Ovary (tissue), 9 donors: ENCODE data around the gene CYCS. TPM values are rescaled to one million over a fixed set of nuclear protein-coding genes. Genes with fewer than 3 reads are reported as not detected.

ENCODE experiments used
- DNase-seq, 5 donors: peaks; one replicate each; pipeline ENCODE4 v3.0.0-alpha.2; 2019 to 2020
- H3K27ac ChIP-seq, 2 donors: fragments of 200-600 bp; one replicate each; pipeline versions ENCODE4 v1.5.1 to v1.8.0; 2019 to 2022
- H3K27me3 ChIP-seq: fragments of 200-600 bp; one replicate; pipeline ENCODE4 v1.8.0; 2022
- H3K36me3 ChIP-seq: fragments of 200-600 bp; sonication (generic); one replicate; pipeline ENCODE4 v1.5.1; 2019
- H3K4me1 ChIP-seq: one replicate; pipeline ENCODE4 v1.8.1; 2013; ENCODE audit warnings: mild to moderate bottlenecking, moderate library complexity; ENCODE audit not compliant: insufficient read depth
- H3K4me3 ChIP-seq: fragments of 200-600 bp; sonication (generic); one replicate; pipeline ENCODE4 v1.5.1; 2017
- H3K9me3 ChIP-seq, 2 donors: fragments of 200-600 bp in 1 of 2; sonication (generic) in 1 of 2; one replicate each; pipeline versions ENCODE4 v1.5.1 to v1.8.1; 2013 to 2019; ENCODE audit warnings: mild to moderate bottlenecking in 1 of 2, moderate library complexity in 1 of 2
- CTCF ChIP-seq, 3 donors: fragments of 450-650 bp in 2 of 3; fragments of 200-600 bp in 1 of 3; IDR thresholded peaks; one replicate each; pipeline versions ENCODE4 v1.5.1 to v1.8.0; 2016 to 2022; ENCODE audit warnings: antibody characterized with exemption in 3 of 3, mild to moderate bottlenecking in 1 of 3
- EP300 ChIP-seq: sonication (generic); formaldehyde crosslinking; IDR thresholded peaks from one replicate; pipeline ENCODE4 v1.6.1; 2017; ENCODE audit warnings: antibody characterized with exemption
- POLR2A ChIP-seq: fragments of 450-650 bp; IDR thresholded peaks from one replicate; pipeline ENCODE4 v1.6.1; 2017; ENCODE audit warnings: antibody characterized with exemption, mild to moderate bottlenecking, moderate library complexity
- whole genome bisulfite sequencing, 3 donors: extraction: QIAGEN DNeasy Blood & Tissue Kit in 1 of 3; methylation state at CpG; one replicate each; pipeline versions ENCODE4 v1.1.5 to v1.1.7; 2013 to 2017; 5-methylcytosine and 5-hydroxymethylcytosine counted together
- intact Hi-C, 4 donors: fragments of 100-400 bp; cut with DNase I; formaldehyde crosslinking; loops; one replicate each; pipeline versions ENCODE4 v1.11.0 to v1.15.1; 2022 to 2023
- polyA plus RNA-seq, 2 donors: library from polyadenylated mRNA; stranded (reverse); fragments of 200-250 nt in 1 of 2; fragments of 350-450 nt in 1 of 2; fragmentation: Illumina TruSeq in 1 of 2; extraction: RNeasy Lipid Tissue Mini Kit (QIAGEN cat#74804) in 1 of 2; gene quantifications; one replicate each; pipeline ENCODE4 v1.2.3, GENCODE V29; 2013 to 2014
- total RNA-seq, 7 donors: library from RNA; depleted of rRNA in 2 of 7; stranded (reverse); fragments of >200 nt in 2 of 7; fragmentation: NEBNext Ultra II Directional in 3 of 7; extraction: Animal tissue kit (Norgen Biotek cat#: 25700) in 3 of 7; gene quantifications; one replicate each; pipeline versions ENCODE4 v1.1.0 to v1.2.4, GENCODE V29; 2016 to 2023
- donor health status: DM: no; HTN: no; CAD: no; lungs with moderate emphysema.
- donor health status: DM: no; HTN: no; CAD: no.
- donor health status: Bipolar disorder and iron deficiency.
- donor health status: DM: yes; HTN: yes; CAD: no.
- donor health status: DM: no; HTN: no; CAD: no.
- donor health status: DM: yes; HTN: yes; CAD: no.

CYCS gene
- total and polyA plus RNA-seq, 9 donors, result 21.7 to 88.1 (median 46.4) TPM

GRCh38 chr7:25143763-25144162 lies 18.7 kb upstream of the CYCS start:
- intact Hi-C loops, result no loop called here

GRCh38 chr7:25139536-25139935 lies 14.5 kb upstream of the CYCS start:
- H3K9me3 ChIP-seq, result no peaks in the 10 kb centered on the region
- intact Hi-C loops, result no loop called here
- H3K27me3 ChIP-seq, result no peaks in the 10 kb centered on the region
- 81 to 90% (median 84%) methylated on average over 1 of the region's 1 CpG for WGBS, 3 donors
- no peak for TF ChIP-seq CTCF (IDR thresholded peaks at IDR 0.05)
- no peak for TF ChIP-seq POLR2A
- no peak for TF ChIP-seq EP300
- no peak for DNase-seq
- no peaks in the 10 kb centered on the region for H3K4me1 ChIP-seq
- no peak overlapping the region for H3K27ac ChIP-seq
- H3K4me3 ChIP-seq, result no peak overlapping the region
- no peaks in the 10 kb centered on the region for H3K36me3 ChIP-seq

More at GRCh38 chr7:25143763-25144162, 18.7 kb upstream of the CYCS start:
- no peaks in the 10 kb centered on the region for H3K9me3 ChIP-seq
- no peak for TF ChIP-seq EP300
- no peak for TF ChIP-seq CTCF (IDR thresholded peaks at IDR 0.05)
- TF ChIP-seq POLR2A, result no peak
- no peak overlapping the region for H3K4me3 ChIP-seq
- H3K36me3 ChIP-seq, result no peaks in the 10 kb centered on the region
- no peak overlapping the region for H3K27ac ChIP-seq
- DNase-seq, result no peak
- H3K4me1 ChIP-seq, result no peaks in the 10 kb centered on the region
- no peaks in the 10 kb centered on the region for H3K27me3 ChIP-seq
- WGBS, 3 donors, result 86 to 94% (median 92%) methylated on average over 2 of the region's 2 CpGs

GRCh38 chr7:25134358-25135010 lies 9.4 kb upstream of the CYCS start:
- DNase-seq, result no peak
- intact Hi-C loops, result no loop called here
- H3K27ac ChIP-seq, result no peak overlapping the region
- no peaks in the 10 kb centered on the region for H3K4me1 ChIP-seq
- H3K27me3 ChIP-seq, result no peaks in the 10 kb centered on the region
- 65 to 69% (median 67%) methylated on average over 1 of the region's 1 CpG for WGBS, 3 donors
- H3K9me3 ChIP-seq, result no peaks in the 10 kb centered on the region
- no peaks in the 10 kb centered on the region for H3K36me3 ChIP-seq
- no peak for TF ChIP-seq POLR2A
- no peak for TF ChIP-seq EP300
- no peak for TF ChIP-seq CTCF (IDR thresholded peaks at IDR 0.05)
- no peak overlapping the region for H3K4me3 ChIP-seq

GRCh38 chr7:25132430-25132829 lies 7.4 kb upstream of the CYCS start:
- Histone ChIP-seq H3K4me3 (no peak overlapping the region), H3K36me3 (no peaks in the 10 kb centered on the region), H3K27me3 (no peaks in the 10 kb centered on the region), H3K27ac (no peak overlapping the region), H3K4me1 (no peaks in the 10 kb centered on the region), H3K9me3 (no peaks in the 10 kb centered on the region)
- no peak for DNase-seq
- TF ChIP-seq CTCF (IDR thresholded peaks at IDR 0.05) (no peak), EP300 (no peak), POLR2A (no peak)
- intact Hi-C loops, result no loop called here
- WGBS, 3 donors, result 78 to 86% (median 81%) methylated on average over 1 of the region's 1 CpG
